HepG2 (cell line): ENCODE measurements around the gene AMPH. TPM values are rescaled to one million over a fixed set of nuclear protein-coding genes. Genes with fewer than 3 reads are reported as not detected.

Experiments used
- ATAC-seq: fragments of 200-7000 bp; cut with Tn5 transposase; 3 replicates; pipeline ENCODE4 v1.9.1; 2020; ENCODE audit warnings: mild to moderate bottlenecking, moderate library complexity
- BruUV-seq: library from RNA; stranded (reverse); fragments of 400-500 nt; replicated peaks from 2 replicates; lab custom pipeline; 2021; lab: Mats Ljungman, UMichigan
- CTCF ChIA-PET: fragments of 300-600 bp; formaldehyde crosslinking; extraction: SDS; loops from one replicate; lab custom pipeline; 2021; ENCODE audit warnings: low total read pairs, inconsistent platforms, low intra/inter-chr PET ratio; lab: Yijun Ruan, JAX
- POLR2A ChIA-PET: fragments of 350-600 bp; sonication (Branson Sonifier 250); formaldehyde crosslinking; loops from one replicate; lab custom pipeline; 2020; ENCODE audit warnings: antibody characterized with exemption, inconsistent platforms; lab: Yijun Ruan, JAX
- DNase-seq: peaks from one replicate; pipeline ENCODE4 v3.0.0-alpha.2; 2015; ENCODE audit warnings: low spot score
- FAIRE-seq: peaks from 3 replicates; lab custom pipeline; 2011; peaks lifted over from hg19 to GRCh38; lab: Jason Lieb, UNC
- H2AFZ ChIP-seq: one replicate; pipeline ENCODE4 v1.6.1; 2011; ENCODE audit warnings: low read length, inconsistent platforms
- H3K27ac ChIP-seq: fragments of 300-600 bp; 3 replicates; pipeline ENCODE4 v1.8.0; 2011; ENCODE audit warnings: mixed run types, mild to moderate bottlenecking, mixed read lengths, low read length, inconsistent platforms; ENCODE audit not compliant: insufficient read depth; ENCODE audit errors: extremely low read length
- H3K27me3 ChIP-seq, 2 experiments: fragments of 200-600 bp in 1 of 2; 2 replicates in 1 of 2; 3 replicates in 1 of 2; pipeline versions ENCODE4 v1.6.0 to v1.8.0; 2011; ENCODE audit warnings: low read length in 2 of 2, mild to moderate bottlenecking in 2 of 2, moderate library complexity in 2 of 2, inconsistent platforms in 1 of 2; ENCODE audit not compliant: insufficient read depth in 2 of 2, control insufficient read depth in 1 of 2
- H3K36me3 ChIP-seq, 2 experiments: fragments of 200-600 bp in 1 of 2; replicated peaks in 1 of 2; 2 replicates in 1 of 2; 3 replicates in 1 of 2; pipeline versions ENCODE4 v1.5.1 to v1.8.0; 2011; ENCODE audit warnings: low read length in 2 of 2, inconsistent platforms in 1 of 2; ENCODE audit not compliant: insufficient read depth in 2 of 2, control insufficient read depth in 1 of 2
- H3K4me1 ChIP-seq: 2 replicates; pipeline ENCODE4 v1.5.1; 2012; ENCODE audit warnings: low read length, inconsistent platforms; ENCODE audit not compliant: insufficient read depth
- H3K4me2 ChIP-seq: 2 replicates; pipeline ENCODE4 v1.6.0; 2011; ENCODE audit warnings: low read depth, low read length, inconsistent platforms
- H3K4me3 ChIP-seq, 3 experiments: fragments of 200-600 bp in 1 of 3; sonication (generic), shearing (Covaris generic) in 1 of 3; replicated peaks in 1 of 3; 2 replicates each; pipeline ENCODE4 v1.5.1; 2011 to 2016; ENCODE audit warnings: low read length in 3 of 3, inconsistent platforms in 2 of 3, low read depth in 2 of 3, mild to moderate bottlenecking in 2 of 3, control low read depth in 1 of 3, mixed read lengths in 1 of 3; ENCODE audit not compliant: insufficient read depth in 1 of 3
- H3K79me2 ChIP-seq: one replicate; pipeline ENCODE4 v1.6.1; 2011; ENCODE audit warnings: low read length, inconsistent platforms; ENCODE audit not compliant: insufficient read depth
- H3K9ac ChIP-seq: 2 replicates; pipeline ENCODE4 v1.6.0; 2011; ENCODE audit warnings: mild to moderate bottlenecking, low read depth, low read length, inconsistent platforms; ENCODE audit not compliant: insufficient read depth
- H3K9me3 ChIP-seq: 2 replicates; pipeline ENCODE4 v1.5.1; 2012; ENCODE audit warnings: mild to moderate bottlenecking, low read length
- H4K20me1 ChIP-seq: 2 replicates; pipeline ENCODE4 v1.6.0; 2011; ENCODE audit warnings: inconsistent platforms, mild to moderate bottlenecking, low read length, moderate library complexity; ENCODE audit not compliant: insufficient read depth
- AGO1 ChIP-seq: fragments of 200-400 bp; formaldehyde crosslinking; IDR thresholded peaks from 2 replicates; pipeline ENCODE4 v1.6.1; 2017; ENCODE audit warnings: mild to moderate bottlenecking, low read depth, low read length, moderate library complexity; ENCODE audit not compliant: poor library complexity, severe bottlenecking
- DMTF1 ChIP-seq: sonication (generic); formaldehyde crosslinking; IDR thresholded peaks from 2 replicates; pipeline ENCODE4 v1.4.0; 2020; ENCODE audit warnings: mild to moderate bottlenecking, missing genetic modification reagents
- RFX5 ChIP-seq: IDR thresholded peaks from 2 replicates; pipeline ENCODE4 v1.6.1; 2011; ENCODE audit warnings: low read depth, low read length, improper control_type of control experiment
- ZBED4 ChIP-seq: sonication (generic); formaldehyde crosslinking; IDR thresholded peaks from 2 replicates; pipeline ENCODE4 v1.4.0; 2020; ENCODE audit warnings: missing genetic modification reagents, borderline replicate concordance
- ZNF296 ChIP-seq: sonication (generic); formaldehyde crosslinking; conservative IDR thresholded peaks from 2 replicates; pipeline ENCODE4 v1.5.0; 2020; ENCODE audit warnings: mild to moderate bottlenecking, missing genetic modification reagents
- ZNF816 ChIP-seq: sonication (generic); formaldehyde crosslinking; IDR thresholded peaks from 2 replicates; pipeline ENCODE4 v1.8.0; 2022; ENCODE audit warnings: missing genetic modification reagents, mild to moderate bottlenecking, borderline replicate concordance
- ZXDC ChIP-seq: sonication (generic); formaldehyde crosslinking; IDR thresholded peaks from 2 replicates; pipeline ENCODE4 v1.5.0; 2020; ENCODE audit warnings: mild to moderate bottlenecking, missing genetic modification reagents
- WGBS: methylation state at CpG from one replicate; pipeline ENCODE4 v1.1.6; 2017; ENCODE audit warnings: low lambda C conversion rate; 5-methylcytosine and 5-hydroxymethylcytosine counted together
- in situ Hi-C: cut with HindIII; loops from 2 replicates; pipeline ENCODE4 v1.10.0; 2017; ENCODE audit warnings: low pct_unique_long_range_greater_than_20kb; ENCODE audit not compliant: extremely low pct_ligation_motif_present
- intact Hi-C: fragments of 100-400 bp; cut with micrococcal nuclease; formaldehyde crosslinking; loops from one replicate; pipeline ENCODE4 v1.10.0; 2022; ENCODE audit not compliant: unreplicated experiment
- polyA plus RNA-seq, 8 experiments: library from polyadenylated mRNA; depleted of rRNA in 3 of 8; stranded (reverse) in 7 of 8; unstranded in 1 of 8; fragments of >200 nt; fragmentation: Illumina TruSeq in 4 of 8; extraction: Trizol in 4 of 8; gene quantifications; 2 replicates each; pipeline versions ENCODE4 v1.2.1 to v1.2.3, GENCODE V29; 2011 to 2016; ENCODE audit warnings: low read depth in 4 of 8, missing spikeins in 1 of 8, mixed read lengths in 1 of 8; ENCODE audit not compliant: insufficient read depth in 1 of 8
- total RNA-seq, 5 experiments: library from RNA; depleted of rRNA; stranded (reverse); fragments of >200 nt; fragmentation: Illumina TruSeq; extraction: Trizol; gene quantifications; 2 replicates each; pipeline ENCODE4 v1.2.3, GENCODE V29; 2016; ENCODE audit warnings: low read depth in 1 of 5

The AMPH gene
- total and polyA plus RNA-seq, 2 of the 13 experiments (the other 11 are each of a cell fraction or from before 2014, with no cell fraction given), result not detected

GRCh38 chr7:38409531-38409930, 221.6 kb downstream of the AMPH start:
- no peak overlapping the region for H3K9ac ChIP-seq
- BruUV-seq, result no TSS peak
- H2AFZ ChIP-seq, result no peak overlapping the region
- no peaks in the 10 kb centered on the region for H3K36me3 ChIP-seq
- ATAC-seq (no peak), FAIRE-seq (no peak), DNase-seq (no peak)
- intact Hi-C loops, result no loop called here
- H3K4me2 ChIP-seq, result no peak overlapping the region
- ChIA-PET CTCF (no interaction called here), POLR2A (no interaction called here)
- no peaks in the 10 kb centered on the region for H3K4me1 ChIP-seq
- peaks cover 7% of the 10 kb centered on the region; the same call in 1 of the 2 replicates for H3K9me3 ChIP-seq
- no peaks in the 10 kb centered on the region for H4K20me1 ChIP-seq
- H3K27me3 ChIP-seq, result no peaks in the 10 kb centered on the region
- TF ChIP-seq ZNF816 (CRISPR knock-in tag) (no peak), DMTF1 (CRISPR knock-in tag) (no peak), AGO1 (no peak), RFX5 (no peak), ZXDC (CRISPR knock-in tag) (no peak), ZBED4 (CRISPR knock-in tag) (no peak), ZNF296 (CRISPR knock-in tag) (no peak)
- H3K27ac ChIP-seq, result no peak overlapping the region
- in situ Hi-C loops, result loop anchor here (25.0 kb wide), 1 partner anchor 253 kb away; no protein-coding TSS in a partner anchor
- no peaks in the 10 kb centered on the region for H3K79me2 ChIP-seq
- no peak overlapping the region for H3K4me3 ChIP-seq
- WGBS, result 47% methylated on average over 6 of the region's 6 CpGs
